WTC11 (cell line): ENCODE data around the gene GNGT2. TPM values are rescaled to one million over a fixed set of nuclear protein-coding genes. Genes with fewer than 3 reads are reported as not detected.

Source experiments
- ATAC-seq: fragments of 200-7000 bp; cut with Tn5 transposase; 2 replicates; pipeline ENCODE4 v1.10.0; 2021; ENCODE audit warnings: mild to moderate bottlenecking, moderate library complexity
- CTCF ChIA-PET: fragments of 300-600 bp; sonication (Branson Sonifier 250); formaldehyde crosslinking; loops from one replicate; lab custom pipeline; 2021; ENCODE audit warnings: antibody characterized with exemption; lab: Charles Lee
- POLR2A ChIA-PET: fragments of 350-600 bp; sonication (Branson Sonifier 250); formaldehyde crosslinking; loops from one replicate; lab custom pipeline; 2021; ENCODE audit warnings: antibody characterized with exemption; lab: Charles Lee
- DNase-seq: peaks from one replicate; pipeline ENCODE4 v3.0.0; 2021; ENCODE audit warnings: low spot score
- H3K27ac Mint-ChIP-seq: 2 replicates; pipeline ENCODE4 v1.8.0; 2021; ENCODE audit warnings: mixed read lengths
- H3K27me3 Mint-ChIP-seq: 2 replicates; pipeline ENCODE4 v1.8.0; 2021; ENCODE audit warnings: low read depth, mild to moderate bottlenecking, moderate library complexity, mixed read lengths
- H3K36me3 Mint-ChIP-seq: 2 replicates; pipeline ENCODE4 v1.8.0; 2021; ENCODE audit warnings: mixed read lengths
- H3K4me1 Mint-ChIP-seq: 2 replicates; pipeline ENCODE4 v1.8.0; 2022; ENCODE audit warnings: mixed read lengths
- H3K4me3 Mint-ChIP-seq: 2 replicates; pipeline ENCODE4 v1.8.0; 2021; ENCODE audit warnings: mild to moderate bottlenecking, moderate library complexity, mixed read lengths
- H3K9me3 Mint-ChIP-seq: 2 replicates; pipeline ENCODE4 v1.8.0; 2021; ENCODE audit warnings: mixed read lengths
- CBFB ChIP-seq: sonication (generic); formaldehyde crosslinking; IDR thresholded peaks from 2 replicates; pipeline ENCODE4 v1.8.1; 2022; ENCODE audit warnings: mild to moderate bottlenecking, low read depth, missing genetic modification reagents
- CREB1 ChIP-seq: sonication (generic); formaldehyde crosslinking; IDR thresholded peaks from 2 replicates; pipeline ENCODE4 v1.8.0; 2023; ENCODE audit warnings: mild to moderate bottlenecking, missing genetic modification reagents
- FOXP4 ChIP-seq: sonication (generic); formaldehyde crosslinking; IDR thresholded peaks from 2 replicates; pipeline ENCODE4 v1.8.0; 2022; ENCODE audit warnings: mild to moderate bottlenecking, missing genetic modification reagents
- KAT7 ChIP-seq: sonication (generic); formaldehyde crosslinking; IDR thresholded peaks from 2 replicates; pipeline ENCODE4 v1.8.1; 2023; ENCODE audit warnings: missing genetic modification reagents, mild to moderate bottlenecking, borderline replicate concordance
- MXD4 ChIP-seq: fragments of 250-450 bp; sonication (Bioruptor Pico); IDR thresholded peaks from 2 replicates; pipeline ENCODE4 v1.8.0; 2021; ENCODE audit warnings: mild to moderate bottlenecking, moderate library complexity, borderline replicate concordance
- NR2C2 ChIP-seq: sonication (generic); formaldehyde crosslinking; IDR thresholded peaks from 2 replicates; pipeline ENCODE4 v1.8.0; 2022; ENCODE audit warnings: mild to moderate bottlenecking, missing genetic modification reagents
- OVOL2 ChIP-seq: fragments of 250-450 bp; sonication (Bioruptor Pico); IDR thresholded peaks from 2 replicates; pipeline ENCODE4 v1.9.0; 2021; ENCODE audit warnings: mild to moderate bottlenecking, borderline replicate concordance
- USF2 ChIP-seq: sonication (generic); formaldehyde crosslinking; IDR thresholded peaks from 2 replicates; pipeline ENCODE4 v1.8.1; 2023; ENCODE audit warnings: mild to moderate bottlenecking, missing genetic modification reagents, moderate library complexity
- ZBTB43 ChIP-seq: sonication (generic); formaldehyde crosslinking; IDR thresholded peaks from 2 replicates; pipeline ENCODE4 v1.8.1; 2023; ENCODE audit warnings: mild to moderate bottlenecking, missing genetic modification reagents
- ZNF232 ChIP-seq: sonication (generic); formaldehyde crosslinking; IDR thresholded peaks from 2 replicates; pipeline ENCODE4 v1.8.0; 2022; ENCODE audit warnings: mild to moderate bottlenecking, missing genetic modification reagents
- ZNF396 ChIP-seq: fragments of 250-450 bp; sonication (Bioruptor Pico); IDR thresholded peaks from 2 replicates; pipeline ENCODE4 v1.8.0; 2021; ENCODE audit warnings: mild to moderate bottlenecking, moderate library complexity, borderline replicate concordance
- ZNF532 ChIP-seq: fragments of 250-450 bp; sonication (Bioruptor Pico); IDR thresholded peaks from 2 replicates; pipeline ENCODE4 v1.9.0; 2021; ENCODE audit warnings: mild to moderate bottlenecking, borderline replicate concordance
- total RNA-seq: library from RNA; stranded (reverse); gene quantifications from 3 replicates; pipeline ENCODE4 v1.2.3, GENCODE V29; 2021
- TF ChIP-seq, protein P1 (sequence below): sonication (generic); formaldehyde crosslinking; IDR thresholded peaks from 2 replicates; pipeline ENCODE4 v1.8.1; 2022; ENCODE audit warnings: low read depth, mild to moderate bottlenecking, moderate library complexity, missing genetic modification reagents, borderline replicate concordance
- TF ChIP-seq, protein P2 (sequence below): sonication (generic); formaldehyde crosslinking; IDR thresholded peaks from 2 replicates; pipeline ENCODE4 v1.8.1; 2023; ENCODE audit warnings: mild to moderate bottlenecking, missing genetic modification reagents
- TF ChIP-seq, protein P3 (sequence below): sonication (generic); formaldehyde crosslinking; IDR thresholded peaks from 2 replicates; pipeline ENCODE4 v1.8.1; 2022; ENCODE audit warnings: missing genetic modification reagents, borderline replicate concordance

The GNGT2 gene
- total RNA-seq, 1 experiment from 2014 or later: 0.70 TPM

DNA sequence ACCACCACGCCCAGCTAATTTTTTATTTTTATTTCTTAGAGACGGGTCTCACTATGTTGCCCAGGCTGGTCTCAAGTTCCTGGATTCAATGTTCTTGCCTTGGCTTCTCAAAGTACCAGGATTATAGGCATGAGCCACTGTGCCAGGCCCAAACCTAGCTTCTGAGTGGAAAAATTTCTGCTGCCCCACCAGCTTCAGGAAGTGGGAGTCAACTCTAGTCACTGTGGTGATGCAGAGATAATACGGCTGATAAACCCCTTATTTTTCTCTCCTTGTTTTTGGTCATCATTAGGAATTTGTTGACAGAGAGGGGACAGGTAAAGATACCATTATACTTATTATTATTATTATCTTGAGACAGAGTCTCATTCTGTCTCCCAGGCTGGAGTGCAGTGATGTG is 48.0 kb upstream of the GNGT2 start:
- H3K36me3 Mint-ChIP-seq: no peaks in the 10 kb centered on the region
- no peak overlapping the region for H3K27ac Mint-ChIP-seq
- ATAC-seq (no peak), DNase-seq (no peak)
- no peak for TF ChIP-seq FOXP4 (CRISPR knock-in tag)
- TF ChIP-seq, protein P1, sequence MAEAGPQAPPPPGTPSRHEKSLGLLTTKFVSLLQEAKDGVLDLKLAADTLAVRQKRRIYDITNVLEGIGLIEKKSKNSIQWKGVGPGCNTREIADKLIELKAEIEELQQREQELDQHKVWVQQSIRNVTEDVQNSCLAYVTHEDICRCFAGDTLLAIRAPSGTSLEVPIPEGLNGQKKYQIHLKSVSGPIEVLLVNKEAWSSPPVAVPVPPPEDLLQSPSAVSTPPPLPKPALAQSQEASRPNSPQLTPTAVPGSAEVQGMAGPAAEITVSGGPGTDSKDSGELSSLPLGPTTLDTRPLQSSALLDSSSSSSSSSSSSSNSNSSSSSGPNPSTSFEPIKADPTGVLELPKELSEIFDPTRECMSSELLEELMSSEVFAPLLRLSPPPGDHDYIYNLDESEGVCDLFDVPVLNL: no peak
- TF ChIP-seq OVOL2 (CRISPR knock-in tag): no peak
- TF ChIP-seq, protein P2, sequence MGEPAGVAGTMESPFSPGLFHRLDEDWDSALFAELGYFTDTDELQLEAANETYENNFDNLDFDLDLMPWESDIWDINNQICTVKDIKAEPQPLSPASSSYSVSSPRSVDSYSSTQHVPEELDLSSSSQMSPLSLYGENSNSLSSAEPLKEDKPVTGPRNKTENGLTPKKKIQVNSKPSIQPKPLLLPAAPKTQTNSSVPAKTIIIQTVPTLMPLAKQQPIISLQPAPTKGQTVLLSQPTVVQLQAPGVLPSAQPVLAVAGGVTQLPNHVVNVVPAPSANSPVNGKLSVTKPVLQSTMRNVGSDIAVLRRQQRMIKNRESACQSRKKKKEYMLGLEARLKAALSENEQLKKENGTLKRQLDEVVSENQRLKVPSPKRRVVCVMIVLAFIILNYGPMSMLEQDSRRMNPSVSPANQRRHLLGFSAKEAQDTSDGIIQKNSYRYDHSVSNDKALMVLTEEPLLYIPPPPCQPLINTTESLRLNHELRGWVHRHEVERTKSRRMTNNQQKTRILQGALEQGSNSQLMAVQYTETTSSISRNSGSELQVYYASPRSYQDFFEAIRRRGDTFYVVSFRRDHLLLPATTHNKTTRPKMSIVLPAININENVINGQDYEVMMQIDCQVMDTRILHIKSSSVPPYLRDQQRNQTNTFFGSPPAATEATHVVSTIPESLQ (CRISPR knock-in tag): no peak
- ChIA-PET POLR2A (no interaction called here), CTCF (interaction anchor here (2.6 kb wide), 1 partner anchor 18 kb away, joined by 19 read pairs; no protein-coding TSS in a partner anchor)
- peaks cover 8% of the 10 kb centered on the region for H3K4me1 Mint-ChIP-seq
- no peaks in the 10 kb centered on the region for H3K9me3 Mint-ChIP-seq
- H3K27me3 Mint-ChIP-seq: peaks cover 27% of the 10 kb centered on the region
- H3K4me3 Mint-ChIP-seq: no peak overlapping the region

DNA sequence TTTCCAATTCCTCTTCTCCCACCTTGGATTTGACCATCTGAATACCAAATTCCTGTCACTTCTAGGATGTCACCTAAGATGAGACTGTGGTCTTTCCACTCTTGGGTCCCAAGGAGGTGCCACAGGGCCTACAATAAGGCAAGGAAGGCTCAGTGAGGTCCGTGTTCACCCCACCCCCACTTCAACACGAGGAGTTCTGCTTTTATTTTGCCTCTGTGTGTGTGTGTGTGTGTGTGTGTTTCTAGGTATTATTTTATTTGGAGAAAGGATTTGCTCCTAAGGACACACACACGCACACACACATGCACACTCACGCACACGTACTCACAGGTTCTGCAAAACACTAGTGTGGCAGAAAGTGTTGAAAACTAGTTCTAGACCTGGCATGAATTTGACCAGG is 44.8 kb upstream of the GNGT2 start:
- POLR2A ChIA-PET: interaction anchor here (0.5 kb wide), 1 partner anchor 115 kb away, joined by 3 read pairs; no protein-coding TSS in a partner anchor
- TF ChIP-seq KAT7 (CRISPR knock-in tag) (no peak), USF2 (CRISPR knock-in tag) (no peak), ZNF232 (CRISPR knock-in tag) (no peak), CREB1 (CRISPR knock-in tag) (no peak), ZBTB43 (CRISPR knock-in tag) (no peak), NR2C2 (CRISPR knock-in tag) (no peak), CBFB (CRISPR knock-in tag) (no peak), ZNF396 (CRISPR knock-in tag) (no peak), MXD4 (no peak), ZNF532 (CRISPR knock-in tag) (no peak)
- TF ChIP-seq, protein P3, sequence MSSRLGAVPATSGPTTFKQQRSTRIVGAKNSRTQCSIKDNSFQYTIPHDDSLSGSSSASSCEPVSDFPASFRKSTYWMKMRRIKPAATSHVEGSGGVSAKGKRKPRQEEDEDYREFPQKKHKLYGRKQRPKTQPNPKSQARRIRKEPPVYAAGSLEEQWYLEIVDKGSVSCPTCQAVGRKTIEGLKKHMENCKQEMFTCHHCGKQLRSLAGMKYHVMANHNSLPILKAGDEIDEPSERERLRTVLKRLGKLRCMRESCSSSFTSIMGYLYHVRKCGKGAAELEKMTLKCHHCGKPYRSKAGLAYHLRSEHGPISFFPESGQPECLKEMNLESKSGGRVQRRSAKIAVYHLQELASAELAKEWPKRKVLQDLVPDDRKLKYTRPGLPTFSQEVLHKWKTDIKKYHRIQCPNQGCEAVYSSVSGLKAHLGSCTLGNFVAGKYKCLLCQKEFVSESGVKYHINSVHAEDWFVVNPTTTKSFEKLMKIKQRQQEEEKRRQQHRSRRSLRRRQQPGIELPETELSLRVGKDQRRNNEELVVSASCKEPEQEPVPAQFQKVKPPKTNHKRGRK: no peak
- CTCF ChIA-PET: interaction anchor here (0.6 to 1.9 kb wide), 3 partner anchors 22 to 177 kb away, joined by 4 to 7 read pairs (median 6); no protein-coding TSS in a partner anchor
- Mint-ChIP-seq H3K36me3 (no peaks in the 10 kb centered on the region), H3K27me3 (peaks cover 14% of the 10 kb centered on the region), H3K4me1 (no peaks in the 10 kb centered on the region), H3K9me3 (no peaks in the 10 kb centered on the region), H3K27ac (no peak overlapping the region), H3K4me3 (no peak overlapping the region)
- ATAC-seq (no peak), DNase-seq (no peak)
